ENCODE measurements around the gene KIF26B. TPM values are rescaled to one million over a fixed set of nuclear protein-coding genes. Genes with fewer than 3 reads are reported as not detected.

Gene KIF26B
- total RNA-seq, 4 donors from 2014 or later, result 0.90 to 2.0 (median 1.5) TPM

GRCh38 chr1:245378745-245379144 is 224.0 kb downstream of the KIF26B start:
- WGBS, 2 donors, result 94% methylated on average over 5 of the region's 5 CpGs
- Histone ChIP-seq H3K27ac (no peak overlapping the region), H3K4me3 (no peak overlapping the region), H3K36me3 (no peaks in the 10 kb centered on the region), H3K9me3 (no peaks in the 10 kb centered on the region), H3K4me1 (no peaks in the 10 kb centered on the region), H3K27me3 (no peaks in the 10 kb centered on the region)
- TF ChIP-seq POLR2A (IDR thresholded peaks at IDR 0.05) (no peak), EP300 (IDR thresholded peaks at IDR 0.05) (no peak)
- no peak for DNase-seq (ENCODE audit: low spot score in 2 of 2)

GRCh38 chr1:245380790-245381535 is 226.2 kb downstream of the KIF26B start:
- TF ChIP-seq CTCF (IDR thresholded peaks at IDR 0.05) (no peak), EP300 (IDR thresholded peaks at IDR 0.05) (no peak), POLR2A (IDR thresholded peaks at IDR 0.05) (no peak)
- no peak overlapping the region for H3K4me3 ChIP-seq
- H3K27ac ChIP-seq, result no peak overlapping the region
- no peaks in the 10 kb centered on the region for H3K4me1 ChIP-seq
- no peaks in the 10 kb centered on the region for H3K36me3 ChIP-seq
- no peaks in the 10 kb centered on the region for H3K9me3 ChIP-seq
- WGBS, 2 donors, result 81 to 86% methylated on average over 11 of the region's 11 CpGs
- no peak for DNase-seq (ENCODE audit: low spot score in 2 of 2)
- no peaks in the 10 kb centered on the region for H3K27me3 ChIP-seq

GRCh38 chr1:245382981-245383380 is 228.2 kb downstream of the KIF26B start:
- no peak for DNase-seq (ENCODE audit: low spot score in 2 of 2)
- no peaks in the 10 kb centered on the region for H3K36me3 ChIP-seq
- TF ChIP-seq POLR2A (IDR thresholded peaks at IDR 0.05) (no peak), EP300 (IDR thresholded peaks at IDR 0.05) (no peak), CTCF (IDR thresholded peaks at IDR 0.05) (no peak)
- H3K4me1 ChIP-seq, result no peaks in the 10 kb centered on the region
- WGBS, 2 donors, result 65 to 67% methylated on average over 9 of the region's 9 CpGs
- H3K27me3 ChIP-seq, result no peaks in the 10 kb centered on the region
- no peak overlapping the region for H3K27ac ChIP-seq
- no peak overlapping the region for H3K4me3 ChIP-seq
- no peaks in the 10 kb centered on the region for H3K9me3 ChIP-seq

GRCh38 chr1:245383396-245384330 is 228.9 kb downstream of the KIF26B start:
- TF ChIP-seq CTCF (IDR thresholded peaks at IDR 0.05) (no peak), EP300 (IDR thresholded peaks at IDR 0.05) (no peak), POLR2A (IDR thresholded peaks at IDR 0.05) (no peak)

GRCh38 chr1:245386297-245386971 is 231.6 kb downstream of the KIF26B start:
- WGBS, 2 donors, result 83 to 85% methylated on average over 11 of the region's 11 CpGs
- Histone ChIP-seq H3K4me3 (no peak overlapping the region), H3K9me3 (no peaks in the 10 kb centered on the region), H3K36me3 (no peaks in the 10 kb centered on the region), H3K27me3 (no peaks in the 10 kb centered on the region), H3K27ac (no peak overlapping the region), H3K4me1 (no peaks in the 10 kb centered on the region)
- TF ChIP-seq EP300 (IDR thresholded peaks at IDR 0.05), result no peak
- TF ChIP-seq POLR2A (IDR thresholded peaks at IDR 0.05), result no peak
- no peak for TF ChIP-seq CTCF (IDR thresholded peaks at IDR 0.05)
- no peak for DNase-seq (ENCODE audit: low spot score in 2 of 2)

More at GRCh38 chr1:245383396-245384330, 228.9 kb downstream of the KIF26B start:
- Histone ChIP-seq H3K36me3 (no peaks in the 10 kb centered on the region), H3K4me3 (no peak overlapping the region), H3K27ac (no peak overlapping the region), H3K4me1 (no peaks in the 10 kb centered on the region), H3K9me3 (no peaks in the 10 kb centered on the region), H3K27me3 (no peaks in the 10 kb centered on the region)
- no peak for DNase-seq (ENCODE audit: low spot score in 2 of 2)
- WGBS, 2 donors, result 52 to 57% methylated on average over 13 of the region's 13 CpGs

Measured in tibial nerve (tissue), 4 donors.